DOHH2 (cell line): ENCODE measurements around the gene ITPKB.
"Not testable (repeated sequence)": the region's sequence is repeated elsewhere in the genome, so short reads cannot be mapped to it uniquely, and the experiment has no call there.

ENCODE experiments used
- EZH2phosphoT487 ChIP-seq: fragments of 200-600 bp; sonication (generic); IDR thresholded peaks from 2 replicates; pipeline ENCODE4 v1.6.1; 2017; ENCODE audit warnings: borderline replicate concordance, mild to moderate bottlenecking, antibody characterized with exemption, low read length, moderate library complexity, mixed read lengths
- TF ChIP-seq, protein P1 (sequence below): fragments of 200-600 bp; sonication (generic); IDR thresholded peaks from one replicate; pipeline ENCODE4 v1.5.1; 2014; ENCODE audit warnings: antibody characterized with exemption, mild to moderate bottlenecking, low read depth, low read length; ENCODE audit not compliant: poor library complexity, severe bottlenecking

DNA sequence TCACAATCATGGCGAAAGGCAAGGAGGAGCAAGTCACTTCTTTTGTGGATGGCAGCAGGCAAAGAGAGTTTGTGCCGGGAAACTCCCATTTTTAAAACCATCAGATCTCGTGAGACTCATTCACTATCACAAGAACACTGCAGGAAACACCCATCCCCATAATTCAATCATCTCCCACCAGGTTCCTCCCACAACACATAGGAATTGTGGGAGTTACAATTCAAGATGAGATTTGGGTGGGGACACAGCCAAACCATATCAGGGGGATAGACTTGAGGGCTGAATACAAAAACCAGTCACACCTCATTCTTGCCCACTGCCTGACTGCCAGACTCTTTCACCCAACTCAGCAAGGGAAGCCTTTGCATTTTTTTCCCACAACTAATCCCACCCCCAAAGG is 140.1 kb downstream of the ITPKB start:
- TF ChIP-seq, protein P1, sequence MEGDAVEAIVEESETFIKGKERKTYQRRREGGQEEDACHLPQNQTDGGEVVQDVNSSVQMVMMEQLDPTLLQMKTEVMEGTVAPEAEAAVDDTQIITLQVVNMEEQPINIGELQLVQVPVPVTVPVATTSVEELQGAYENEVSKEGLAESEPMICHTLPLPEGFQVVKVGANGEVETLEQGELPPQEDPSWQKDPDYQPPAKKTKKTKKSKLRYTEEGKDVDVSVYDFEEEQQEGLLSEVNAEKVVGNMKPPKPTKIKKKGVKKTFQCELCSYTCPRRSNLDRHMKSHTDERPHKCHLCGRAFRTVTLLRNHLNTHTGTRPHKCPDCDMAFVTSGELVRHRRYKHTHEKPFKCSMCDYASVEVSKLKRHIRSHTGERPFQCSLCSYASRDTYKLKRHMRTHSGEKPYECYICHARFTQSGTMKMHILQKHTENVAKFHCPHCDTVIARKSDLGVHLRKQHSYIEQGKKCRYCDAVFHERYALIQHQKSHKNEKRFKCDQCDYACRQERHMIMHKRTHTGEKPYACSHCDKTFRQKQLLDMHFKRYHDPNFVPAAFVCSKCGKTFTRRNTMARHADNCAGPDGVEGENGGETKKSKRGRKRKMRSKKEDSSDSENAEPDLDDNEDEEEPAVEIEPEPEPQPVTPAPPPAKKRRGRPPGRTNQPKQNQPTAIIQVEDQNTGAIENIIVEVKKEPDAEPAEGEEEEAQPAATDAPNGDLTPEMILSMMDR, result not testable (repeated sequence)
- TF ChIP-seq EZH2phosphoT487, result not testable (repeated sequence)
